ENCODE measurements around the gene APOC3. TPM values are rescaled to one million over a fixed set of nuclear protein-coding genes. Genes with fewer than 3 reads are reported as not detected.

APOC3 gene
- total and polyA plus RNA-seq, 7 experiments from 2014 or later, result not detected

DNA sequence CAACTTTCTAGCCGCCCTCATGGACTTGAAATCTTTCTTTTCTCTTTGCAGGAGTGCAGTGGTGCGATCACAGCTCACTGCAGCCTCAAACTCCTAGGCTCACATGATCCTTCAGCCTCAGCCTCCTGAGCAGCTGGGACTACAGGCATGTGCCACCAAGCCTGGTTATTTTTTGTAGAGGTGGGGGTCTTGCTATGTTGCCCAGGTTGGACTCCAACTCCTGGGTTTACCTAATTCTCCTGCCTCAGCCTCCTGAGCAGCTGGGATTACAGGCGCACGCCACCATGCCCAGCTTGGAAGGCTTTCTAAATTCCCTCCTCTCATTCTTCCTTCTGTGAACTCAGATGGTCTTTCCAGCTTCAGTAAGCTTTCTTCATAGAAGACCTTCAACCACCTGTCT is 12.4 kb downstream of the APOC3 start:
- intact Hi-C loops (cut with micrococcal nuclease), result no loop called here
- no peaks in the 10 kb centered on the region for H3K9me3 Mint-ChIP-seq
- Histone ChIP-seq H3K4me1 (ENCODE audit: control insufficient read depth in 2 of 2, insufficient read depth in 2 of 2, low read length in 2 of 2) (no peaks in the 10 kb centered on the region), H3K4me3 (ENCODE audit: low read length) (no peak overlapping the region), H3K27ac (ENCODE audit: low read depth, low read length) (no peak overlapping the region), H3K27me3 (ENCODE audit: control insufficient read depth in 2 of 2, insufficient read depth in 2 of 2, low read length in 2 of 2) (no peaks in the 10 kb centered on the region), H3K9me3 (ENCODE audit: control insufficient read depth in 2 of 3, low read length in 3 of 3) (no peaks in the 10 kb centered on the region), H3K36me3 (ENCODE audit: control insufficient read depth in 2 of 3, insufficient read depth in 3 of 3, low read length in 3 of 3) (peaks cover 0 to 33% (median 16%) of the 10 kb centered on the region in 3 experiments)
- peaks cover 12 to 33% (median 17%) of the 10 kb centered on the region in 5 donors for H3K36me3 Mint-ChIP-seq
- H3K4me1 Mint-ChIP-seq, result peaks cover 0 to 11% (median 0%) of the 10 kb centered on the region in 7 donors
- ATAC-seq (no peak), DNase-seq (no peak)
- peak overlapping the region in 2 of 9 donors; percentile 54 to 56 for H3K27ac Mint-ChIP-seq
- ChIA-PET POLR2A (interaction anchor here (1.5 kb wide), 1 partner anchor 9 kb away, joined by 3 read pairs; no protein-coding TSS in a partner anchor), CTCF (interaction anchor here (0.7 kb wide), 1 partner anchor 44 kb away, joined by 5 read pairs; no protein-coding TSS in a partner anchor)
- H3K4me3 Mint-ChIP-seq, result no peak overlapping the region
- no peaks in the 10 kb centered on the region for H3K27me3 Mint-ChIP-seq

DNA sequence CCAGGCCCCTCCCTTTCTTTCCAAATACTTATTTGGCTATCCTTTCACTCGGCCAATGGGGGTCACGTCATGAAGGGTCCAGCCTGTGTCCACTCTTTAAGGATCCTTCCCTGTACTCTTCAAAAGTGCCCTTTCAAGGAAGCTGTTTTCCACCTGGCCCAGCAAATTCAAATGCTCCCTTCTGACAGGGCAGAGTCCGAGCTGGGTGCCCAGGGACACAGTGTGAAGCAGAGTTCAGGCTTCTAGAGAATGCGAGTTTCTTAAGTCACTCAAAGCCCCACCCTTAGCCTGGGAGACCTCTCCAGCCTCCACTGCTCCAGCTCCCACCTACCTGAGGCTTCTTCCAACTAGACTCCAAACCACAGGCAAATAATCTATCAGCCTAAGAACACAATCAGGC is 13.2 kb downstream of the APOC3 start:
- Histone ChIP-seq H3K9me3 (ENCODE audit: control insufficient read depth in 2 of 3, low read length in 3 of 3) (no peaks in the 10 kb centered on the region), H3K27ac (ENCODE audit: low read depth, low read length) (no peak overlapping the region), H3K27me3 (ENCODE audit: control insufficient read depth in 2 of 2, insufficient read depth in 2 of 2, low read length in 2 of 2) (no peaks in the 10 kb centered on the region), H3K36me3 (ENCODE audit: control insufficient read depth in 2 of 3, insufficient read depth in 3 of 3, low read length in 3 of 3) (peaks cover 4 to 41% (median 20%) of the 10 kb centered on the region in 3 experiments), H3K4me3 (ENCODE audit: low read length) (no peak overlapping the region), H3K4me1 (ENCODE audit: control insufficient read depth in 2 of 2, insufficient read depth in 2 of 2, low read length in 2 of 2) (no peaks in the 10 kb centered on the region)
- H3K27ac Mint-ChIP-seq, result peak overlapping the region in 1 of 9 donors; percentile 19
- intact Hi-C loops (cut with micrococcal nuclease), result no loop called here
- ChIA-PET CTCF (no interaction called here), POLR2A (interaction anchor here (0.6 to 1.5 kb wide), 2 partner anchors 10 to 307 kb away, joined by 3 read pairs; no protein-coding TSS in a partner anchor)
- H3K4me3 Mint-ChIP-seq, result no peak overlapping the region
- DNase-seq (no peak), ATAC-seq (no peak)
- H3K9me3 Mint-ChIP-seq, result no peaks in the 10 kb centered on the region
- H3K27me3 Mint-ChIP-seq, result no peaks in the 10 kb centered on the region
- H3K36me3 Mint-ChIP-seq, result peaks cover 12 to 35% (median 20%) of the 10 kb centered on the region in 5 donors
- peaks cover 0 to 11% (median 0%) of the 10 kb centered on the region in 7 donors for H3K4me1 Mint-ChIP-seq

DNA sequence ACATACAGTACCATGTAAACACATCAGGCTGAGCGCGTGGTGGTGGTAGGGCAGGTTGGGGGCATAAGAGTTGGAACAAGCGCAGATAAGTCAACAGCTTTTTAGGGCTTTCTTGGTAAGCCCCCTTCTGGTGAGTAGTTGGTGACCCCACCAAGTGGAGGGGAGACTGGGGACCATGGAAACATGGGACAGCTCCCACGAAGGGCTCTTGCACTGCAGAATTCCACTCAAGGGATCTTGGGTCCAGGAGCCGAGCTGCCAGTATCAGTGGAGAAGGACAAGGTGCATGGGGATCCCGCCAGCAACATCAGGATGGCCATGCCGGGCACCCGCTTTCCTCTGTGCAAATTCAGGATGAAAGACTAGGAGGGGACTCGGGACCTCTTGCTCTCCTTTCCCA is 14.0 kb downstream of the APOC3 start:
- H3K4me1 Mint-ChIP-seq, result peaks cover 0 to 6% (median 0%) of the 10 kb centered on the region in 7 donors
- POLR2A ChIA-PET, result interaction anchor here (0.7 to 1.5 kb wide), 3 partner anchors 10 to 39 kb away, joined by 3 read pairs; no protein-coding TSS in a partner anchor
- H3K27ac Mint-ChIP-seq, result peak overlapping the region in 1 of 9 donors; percentile 9

DNA sequence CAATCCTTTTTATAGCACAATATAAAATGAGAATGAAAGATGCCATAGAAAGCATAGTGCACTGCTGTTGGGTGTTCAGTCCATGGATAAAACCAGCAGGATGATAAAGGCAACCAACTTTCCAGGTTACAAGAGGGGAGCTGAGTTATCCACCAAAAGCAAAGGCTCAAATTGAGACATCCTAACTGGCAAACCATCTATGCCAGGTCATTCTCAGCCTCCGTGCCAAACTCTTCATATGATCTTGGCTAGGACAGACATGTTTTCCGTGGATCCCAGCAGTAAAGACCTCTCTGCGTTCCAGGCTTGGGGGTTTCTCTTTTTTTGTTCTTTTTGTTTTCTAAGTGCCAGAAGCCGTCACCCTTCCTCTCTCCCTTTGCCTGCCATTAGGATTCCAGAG is 15.0 kb downstream of the APOC3 start:
- H3K36me3 ChIP-seq (ENCODE audit: control insufficient read depth in 2 of 3, insufficient read depth in 3 of 3, low read length in 3 of 3), result peaks cover 4 to 56% (median 20%) of the 10 kb centered on the region in 3 experiments
- no peak overlapping the region for H3K4me3 ChIP-seq (ENCODE audit: low read length)

More for the DNA sequence above, 14.0 kb downstream of the APOC3 start:
- ATAC-seq (no peak), DNase-seq (no peak)
- H3K27me3 Mint-ChIP-seq, result no peaks in the 10 kb centered on the region
- no peaks in the 10 kb centered on the region for H3K9me3 Mint-ChIP-seq
- Histone ChIP-seq H3K4me1 (ENCODE audit: control insufficient read depth in 2 of 2, insufficient read depth in 2 of 2, low read length in 2 of 2) (no peaks in the 10 kb centered on the region), H3K9me3 (ENCODE audit: control insufficient read depth in 2 of 3, low read length in 3 of 3) (no peaks in the 10 kb centered on the region), H3K36me3 (ENCODE audit: control insufficient read depth in 2 of 3, insufficient read depth in 3 of 3, low read length in 3 of 3) (peaks cover 4 to 45% (median 20%) of the 10 kb centered on the region in 3 experiments), H3K27me3 (ENCODE audit: control insufficient read depth in 2 of 2, insufficient read depth in 2 of 2, low read length in 2 of 2) (no peaks in the 10 kb centered on the region), H3K27ac (ENCODE audit: low read depth, low read length) (no peak overlapping the region), H3K4me3 (ENCODE audit: low read length) (no peak overlapping the region)
- CTCF ChIA-PET, result interaction anchor here (0.7 kb wide), 1 partner anchor 20 kb away, joined by 3 read pairs; no protein-coding TSS in a partner anchor
- intact Hi-C loops (cut with micrococcal nuclease), result no loop called here
- H3K36me3 Mint-ChIP-seq, result peaks cover 12 to 35% (median 20%) of the 10 kb centered on the region in 5 donors
- no peak overlapping the region for H3K4me3 Mint-ChIP-seq

DNA sequence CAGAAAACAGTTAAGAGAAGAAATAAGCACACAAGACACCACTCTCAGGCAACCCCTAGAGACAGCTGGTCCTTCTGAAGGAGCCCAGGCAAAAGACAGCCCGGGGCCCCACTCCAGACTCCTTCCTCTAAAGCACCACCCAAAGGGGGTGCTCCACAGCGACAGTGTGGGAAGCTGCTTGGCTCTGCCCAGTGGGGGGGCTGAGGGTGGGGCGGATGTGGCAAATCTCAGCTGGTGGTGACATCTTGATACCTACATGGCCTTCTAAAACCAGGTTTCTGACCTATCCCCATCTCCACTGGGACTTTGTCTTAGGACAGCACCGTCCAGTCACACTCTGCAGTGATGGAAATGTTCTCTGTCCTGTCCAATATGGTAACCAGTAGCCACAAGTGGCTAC is 17.9 kb downstream of the APOC3 start:
- ATAC-seq (no peak), DNase-seq (no peak)
- Mint-ChIP-seq H3K4me3 (no peak overlapping the region), H3K4me1 (peaks cover 17 to 33% (median 30%) of the 10 kb centered on the region in 7 donors), H3K27me3 (no peaks in the 10 kb centered on the region), H3K9me3 (no peaks in the 10 kb centered on the region), H3K36me3 (peaks cover 12 to 45% (median 30%) of the 10 kb centered on the region in 5 donors), H3K27ac (peak overlapping the region in 1 of 9 donors; percentile 46)
- Histone ChIP-seq H3K27me3 (ENCODE audit: control insufficient read depth in 2 of 2, insufficient read depth in 2 of 2, low read length in 2 of 2) (no peaks in the 10 kb centered on the region), H3K4me1 (ENCODE audit: control insufficient read depth in 2 of 2, insufficient read depth in 2 of 2, low read length in 2 of 2) (peaks cover 18 to 31% of the 10 kb centered on the region in 2 donors), H3K36me3 (ENCODE audit: control insufficient read depth in 2 of 3, insufficient read depth in 3 of 3, low read length in 3 of 3) (peaks cover 4 to 56% (median 20%) of the 10 kb centered on the region in 3 experiments), H3K27ac (ENCODE audit: low read depth, low read length) (no peak overlapping the region), H3K9me3 (ENCODE audit: control insufficient read depth in 2 of 3, low read length in 3 of 3) (no peaks in the 10 kb centered on the region), H3K4me3 (ENCODE audit: low read length) (no peak overlapping the region)
- CTCF ChIA-PET, result interaction anchor here (3.7 kb wide), 1 partner anchor 12 kb away, joined by 15 read pairs; no protein-coding TSS in a partner anchor
- POLR2A ChIA-PET, result interaction anchor here (0.7 to 1.4 kb wide), 2 partner anchors 12 to 52 kb away, joined by 3 read pairs; no protein-coding TSS in a partner anchor
- intact Hi-C loops (cut with micrococcal nuclease), result no loop called here

More for the DNA sequence above, 15.0 kb downstream of the APOC3 start:
- ChIA-PET CTCF (interaction anchor here (1.4 kb wide), 1 partner anchor 261 kb away, joined by 5 read pairs; no protein-coding TSS in a partner anchor), POLR2A (no interaction called here)
- peaks cover 0 to 3% of the 10 kb centered on the region in 2 donors for H3K4me1 ChIP-seq (ENCODE audit: control insufficient read depth in 2 of 2, insufficient read depth in 2 of 2, low read length in 2 of 2)
- intact Hi-C loops (cut with micrococcal nuclease), result no loop called here
- Mint-ChIP-seq H3K4me3 (no peak overlapping the region), H3K36me3 (peaks cover 12 to 38% (median 23%) of the 10 kb centered on the region in 5 donors), H3K27me3 (no peaks in the 10 kb centered on the region), H3K4me1 (peaks cover 0 to 8% (median 3%) of the 10 kb centered on the region in 7 donors), H3K27ac (no peak overlapping the region), H3K9me3 (no peaks in the 10 kb centered on the region)
- ATAC-seq (no peak), DNase-seq (no peak)
- H3K27ac ChIP-seq (ENCODE audit: low read depth, low read length), result no peak overlapping the region
- no peaks in the 10 kb centered on the region for H3K27me3 ChIP-seq (ENCODE audit: control insufficient read depth in 2 of 2, insufficient read depth in 2 of 2, low read length in 2 of 2)
- H3K9me3 ChIP-seq (ENCODE audit: control insufficient read depth in 2 of 3, low read length in 3 of 3), result no peaks in the 10 kb centered on the region

DNA sequence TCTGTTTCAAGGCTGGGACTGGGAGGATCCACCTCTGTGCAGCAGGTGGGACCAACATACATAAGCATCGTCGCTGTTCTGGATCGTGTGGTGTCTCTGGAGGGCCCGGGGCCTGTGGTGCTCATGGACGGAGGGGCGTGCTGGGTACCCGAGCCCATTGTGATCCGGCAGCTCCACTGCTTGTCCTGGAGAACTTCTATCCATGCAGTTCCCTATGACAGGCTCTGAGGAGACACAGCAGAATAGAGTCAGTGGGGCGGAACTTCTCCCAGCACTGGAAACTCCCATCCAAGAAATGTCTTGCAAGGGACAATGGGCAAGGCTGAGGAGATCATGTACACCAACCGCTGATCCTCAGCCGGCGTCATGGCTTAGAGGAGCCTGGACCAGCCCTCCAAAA is 19.4 kb downstream of the APOC3 start:
- Mint-ChIP-seq H3K27ac (no peak overlapping the region), H3K4me1 (peaks cover 32 to 47% (median 44%) of the 10 kb centered on the region in 7 donors), H3K4me3 (no peak overlapping the region), H3K9me3 (no peaks in the 10 kb centered on the region), H3K36me3 (peaks cover 12 to 38% (median 26%) of the 10 kb centered on the region in 5 donors), H3K27me3 (no peaks in the 10 kb centered on the region)
- Histone ChIP-seq H3K4me3 (ENCODE audit: low read length) (no peak overlapping the region), H3K9me3 (ENCODE audit: control insufficient read depth in 2 of 3, low read length in 3 of 3) (no peaks in the 10 kb centered on the region), H3K36me3 (ENCODE audit: control insufficient read depth in 2 of 3, insufficient read depth in 3 of 3, low read length in 3 of 3) (peaks cover 4 to 49% (median 20%) of the 10 kb centered on the region in 3 experiments), H3K27ac (ENCODE audit: low read depth, low read length) (no peak overlapping the region), H3K27me3 (ENCODE audit: control insufficient read depth in 2 of 2, insufficient read depth in 2 of 2, low read length in 2 of 2) (no peaks in the 10 kb centered on the region), H3K4me1 (ENCODE audit: control insufficient read depth in 2 of 2, insufficient read depth in 2 of 2, low read length in 2 of 2) (peaks cover 31 to 44% of the 10 kb centered on the region in 2 donors)
- ChIA-PET CTCF (interaction anchor here (3.7 kb wide), 1 partner anchor 13 kb away, joined by 15 read pairs; no protein-coding TSS in a partner anchor), POLR2A (interaction anchor here (1.1 to 1.2 kb wide), 3 partner anchors 9 to 257 kb away, joined by 3 to 4 read pairs (median 3); no protein-coding TSS in a partner anchor)
- ATAC-seq, result no peak
- intact Hi-C loops (cut with micrococcal nuclease), result no loop called here
- no peak for DNase-seq

Data from naive thymus-derived CD4-positive, alpha-beta T cell (primary cell).